NCI-H1105 treated with DMSO at 0.1 percent for 48 hours (cell line): ENCODE results near the gene CEACAM6.
A peak's percentile ranks its signal among the peaks of the same experiment; 100 is the strongest.
"Not testable (repeated sequence)": the region's sequence is repeated elsewhere in the genome, so short reads cannot be mapped to it uniquely, and the experiment has no call there.

Source experiments
- DNase-seq: peaks from one replicate; lab custom pipeline; 2025; lab: John Stamatoyannopoulos, UW

Gene CEACAM6

GRCh38 chr19:41755328-41755913 is at the start of gene CEACAM6:
Gene CEACAM6, plus strand, starts transcription at chr19:41755530. Its CDS starts 109 bp downstream, at chr19:41755639.
- DNase-seq = no peak

GRCh38 chr19:41706741-41707501 is 48.4 kb upstream of the CEACAM6 start:
- peak; percentile 12 for DNase-seq

GRCh38 chr19:41707502-41707812 is 47.9 kb upstream of the CEACAM6 start:
- DNase-seq = no peak

GRCh38 chr19:41707871-41708371 is 47.4 kb upstream of the CEACAM6 start:
- no peak for DNase-seq

- no peak for DNase-seq
Measured at GRCh38 chr19:41708481-41708880, 46.8 kb upstream of the CEACAM6 start, which contains the start of gene CEACAM5. Gene CEACAM5, plus strand, starts transcription at chr19:41708626. Its CDS starts 106 bp downstream, at chr19:41708732.

GRCh38 chr19:41709516-41709915 is 45.8 kb upstream of the CEACAM6 start:
- DNase-seq = not testable (repeated sequence)

GRCh38 chr19:41709951-41710645 is 45.2 kb upstream of the CEACAM6 start:
- DNase-seq = no peak

GRCh38 chr19:41711376-41712261 is 43.7 kb upstream of the CEACAM6 start:
- no peak for DNase-seq

- no peak for DNase-seq
Measured at GRCh38 chr19:41714598-41714997, 40.7 kb upstream of the CEACAM6 start.

- DNase-seq = no peak
Measured at GRCh38 chr19:41718761-41719160, 36.6 kb upstream of the CEACAM6 start.

GRCh38 chr19:41720103-41720502 is 35.2 kb upstream of the CEACAM6 start:
- DNase-seq = no peak

- DNase-seq = no peak
Measured at GRCh38 chr19:41726493-41726892, 28.8 kb upstream of the CEACAM6 start.

- no peak for DNase-seq
Measured at GRCh38 chr19:41734156-41734555, 21.2 kb upstream of the CEACAM6 start.

- DNase-seq = no peak
Measured at GRCh38 chr19:41734585-41734984, 20.7 kb upstream of the CEACAM6 start.

GRCh38 chr19:41735071-41735600 is 20.2 kb upstream of the CEACAM6 start:
- no peak for DNase-seq

- DNase-seq = no peak
Measured at GRCh38 chr19:41739361-41739760, 16.0 kb upstream of the CEACAM6 start.

GRCh38 chr19:41740415-41741243 is 14.7 kb upstream of the CEACAM6 start:
- DNase-seq = no peak

GRCh38 chr19:41741244-41741554 is 14.1 kb upstream of the CEACAM6 start:
- DNase-seq = no peak

GRCh38 chr19:41744850-41745249 is 10.5 kb upstream of the CEACAM6 start:
- DNase-seq = no peak

GRCh38 chr19:41745756-41746155 is 9.6 kb upstream of the CEACAM6 start:
- DNase-seq = no peak
